Measurements from ENCODE around the gene NKIRAS2.

- TF ChIP-seq EP300 (IDR thresholded peaks at IDR 0.05) = no peak
- TF ChIP-seq POLR2A (IDR thresholded peaks at IDR 0.05) = no peak
These were observed 902 bp upstream of the NKIRAS2 start for GRCh38 chr17:42018988-42019387.

All from suprapubic skin (tissue), 2 donors.